ENCODE results near the gene MSI2.
A peak's percentile ranks its signal among the peaks of the same experiment; 100 is the strongest.

Gene MSI2

DNA sequence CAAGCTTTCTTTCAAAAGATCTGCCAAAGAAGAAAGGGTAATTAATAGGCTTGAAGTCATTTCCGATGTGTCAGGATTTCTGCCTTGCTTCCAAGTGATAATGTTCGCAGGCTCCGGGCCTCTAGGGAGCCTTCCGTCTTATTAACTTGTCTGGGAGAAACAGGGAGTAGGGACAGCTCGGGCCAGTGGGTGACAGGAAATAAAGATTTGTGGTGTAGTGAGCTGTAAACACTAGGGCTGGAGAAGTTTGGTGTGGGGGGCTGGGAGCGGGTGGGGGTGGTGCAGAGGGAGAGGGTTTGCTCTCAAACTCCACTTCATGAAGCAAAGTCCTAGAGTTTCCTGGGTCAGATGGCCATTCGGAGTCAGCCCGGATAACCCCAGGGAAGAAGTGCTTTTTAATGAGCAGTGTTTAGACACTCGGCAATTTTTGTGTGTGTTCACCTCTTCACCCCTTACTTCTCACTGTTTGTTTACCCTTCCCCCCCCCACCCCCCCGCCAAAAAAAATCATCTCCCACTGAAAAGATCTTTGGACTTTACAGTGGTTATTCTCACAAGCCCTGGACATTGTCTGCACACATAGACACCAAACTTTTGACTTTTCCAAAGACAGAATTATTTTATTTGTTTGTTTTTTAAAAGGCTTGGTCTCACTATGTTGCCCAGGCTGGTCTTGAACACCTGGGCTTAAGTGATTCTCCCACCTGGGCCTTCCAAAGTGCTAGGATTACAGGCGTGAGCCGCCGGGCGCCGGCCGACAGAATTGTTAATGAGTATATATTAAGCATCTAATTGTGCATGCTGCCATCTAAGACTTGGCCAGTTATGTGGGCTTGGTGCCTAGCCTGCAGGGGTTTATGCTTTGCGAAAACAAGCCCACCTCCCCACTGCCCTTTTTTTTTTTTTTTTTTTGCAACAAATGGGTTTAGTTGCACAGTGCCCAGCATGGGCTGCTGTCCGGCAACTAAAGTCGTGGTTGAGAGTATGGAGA lies 292.4 kb downstream of the MSI2 start:
- DNase-seq: peak; percentile 40

GRCh38 chr17:57549468-57549867 lies 293.1 kb downstream of the MSI2 start:
- no peak for DNase-seq

DNA sequence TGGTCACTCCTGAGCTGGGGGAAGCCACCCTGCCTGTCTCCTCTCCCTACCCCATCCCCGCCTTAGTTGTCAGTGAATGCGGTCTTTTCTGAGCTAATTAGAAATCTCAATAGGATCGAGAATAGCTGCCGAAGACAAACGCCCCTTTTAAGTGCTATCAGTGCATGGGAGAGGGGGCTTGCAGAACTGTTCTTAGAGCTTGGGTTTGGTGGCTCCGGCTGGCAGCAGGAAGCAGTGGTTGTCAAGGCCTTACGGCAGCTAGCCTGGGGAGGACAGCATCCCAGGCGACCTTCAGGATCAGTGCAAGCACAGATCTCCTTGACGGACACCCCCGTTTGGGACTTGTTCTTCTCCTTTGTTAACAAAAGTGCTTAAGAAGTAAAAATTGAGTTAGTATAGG lies 293.7 kb downstream of the MSI2 start:
- no peak for DNase-seq

DNA sequence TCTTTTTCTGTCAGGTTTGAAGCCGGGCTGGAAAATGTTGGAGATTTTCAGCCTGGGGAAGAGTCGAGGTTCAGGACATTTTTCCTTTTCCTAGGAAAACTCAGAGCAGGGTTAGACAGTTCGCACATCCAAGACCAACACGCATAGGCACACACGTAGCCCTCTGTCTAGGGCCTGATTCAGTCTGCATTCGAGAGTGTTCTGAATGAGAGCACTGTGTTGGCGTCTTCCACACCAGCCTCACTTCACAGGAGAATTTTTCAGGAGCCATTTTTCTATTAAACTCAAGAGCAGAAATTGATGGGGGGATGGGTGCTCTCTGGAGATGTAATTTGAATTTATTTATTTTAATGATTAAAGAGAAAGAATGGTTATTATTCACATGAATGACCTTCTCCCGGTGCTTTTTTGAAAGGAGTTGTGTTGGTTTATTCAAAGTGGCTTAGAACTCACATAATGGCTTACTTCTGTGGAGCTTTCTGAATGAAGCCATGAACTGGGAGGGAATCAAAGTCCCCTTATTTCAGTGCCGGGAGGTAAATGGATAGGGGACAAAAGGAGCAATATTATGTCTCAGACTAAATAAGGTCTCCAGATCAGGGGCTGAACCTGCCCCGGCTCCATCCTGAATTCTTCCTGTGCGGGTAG lies 294.5 kb downstream of the MSI2 start:
- DNase-seq: no peak

- no peak for DNase-seq
Observed at GRCh38 chr17:57551321-57552079, 295.2 kb downstream of the MSI2 start.

DNA sequence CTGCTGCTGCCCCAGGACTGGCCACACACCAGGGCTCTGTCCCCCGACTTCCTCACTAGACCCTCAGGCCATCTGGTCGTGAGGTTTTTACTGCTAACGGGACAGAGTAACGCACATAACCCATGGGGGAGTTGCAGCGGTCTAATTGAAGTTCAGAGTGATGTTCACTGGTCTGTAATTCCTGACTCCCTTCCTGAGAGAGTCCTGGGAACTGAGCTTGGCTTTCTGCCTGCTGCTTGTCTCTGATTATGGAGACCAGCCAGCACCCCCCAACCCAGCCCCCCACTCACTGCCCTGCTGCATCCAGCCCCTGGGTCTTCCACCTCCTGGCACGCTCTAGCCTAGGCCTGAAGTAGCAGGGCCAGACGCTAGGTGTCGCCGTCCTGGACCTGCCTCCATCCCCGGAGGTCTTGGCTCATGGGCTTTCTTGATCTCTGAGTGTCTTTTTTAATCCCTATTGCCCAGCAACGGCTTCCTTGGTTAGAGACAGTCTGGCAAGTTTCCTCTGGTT lies 295.8 kb downstream of the MSI2 start:
- DNase-seq: peak; percentile 26

GRCh38 chr17:57553526-57553925 lies 297.2 kb downstream of the MSI2 start:
- peak; percentile 42 for DNase-seq

DNA sequence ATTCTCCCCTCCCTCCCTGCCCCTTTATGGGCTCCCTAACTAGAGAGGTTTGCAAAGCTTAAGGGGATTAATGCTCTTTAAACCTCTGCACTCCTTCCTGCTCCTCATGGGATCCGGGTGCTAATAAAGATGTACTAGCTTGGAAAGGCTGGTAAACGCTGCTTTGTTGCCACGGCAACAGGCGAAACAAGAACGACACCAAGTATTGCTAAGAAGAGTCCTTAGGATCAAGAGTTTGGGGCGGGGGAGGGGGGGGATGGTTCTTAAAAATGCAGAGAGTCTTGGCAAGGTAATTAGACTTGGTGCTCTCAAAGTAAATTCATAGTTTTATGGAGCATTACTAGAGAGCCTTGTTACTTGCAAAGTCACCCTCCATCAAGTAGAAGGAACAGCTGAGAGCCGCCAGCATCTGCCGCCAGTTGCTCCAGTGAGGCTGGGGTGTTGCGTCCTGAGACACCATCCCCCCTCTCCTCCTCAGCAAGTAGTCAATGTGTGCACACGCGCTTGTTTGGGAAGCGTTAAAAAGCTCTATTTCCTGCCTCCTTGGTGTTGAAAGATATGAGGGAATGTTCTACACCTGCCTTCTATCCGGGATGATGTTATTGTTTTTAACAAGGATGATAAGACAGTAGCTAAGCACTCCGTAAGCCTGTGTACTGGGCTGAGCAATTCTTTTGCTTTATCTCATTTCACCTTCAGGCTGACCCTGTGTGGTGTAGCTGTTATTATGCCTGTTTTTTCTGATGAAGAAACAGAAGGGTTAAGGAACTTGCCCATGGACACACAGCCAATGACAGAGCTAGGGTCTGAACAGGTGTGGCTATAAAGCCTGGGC lies 297.9 kb downstream of the MSI2 start:
- DNase-seq: peak; percentile 34

- DNase-seq: no peak
Observed at GRCh38 chr17:57554826-57555635, 298.7 kb downstream of the MSI2 start.

DNA sequence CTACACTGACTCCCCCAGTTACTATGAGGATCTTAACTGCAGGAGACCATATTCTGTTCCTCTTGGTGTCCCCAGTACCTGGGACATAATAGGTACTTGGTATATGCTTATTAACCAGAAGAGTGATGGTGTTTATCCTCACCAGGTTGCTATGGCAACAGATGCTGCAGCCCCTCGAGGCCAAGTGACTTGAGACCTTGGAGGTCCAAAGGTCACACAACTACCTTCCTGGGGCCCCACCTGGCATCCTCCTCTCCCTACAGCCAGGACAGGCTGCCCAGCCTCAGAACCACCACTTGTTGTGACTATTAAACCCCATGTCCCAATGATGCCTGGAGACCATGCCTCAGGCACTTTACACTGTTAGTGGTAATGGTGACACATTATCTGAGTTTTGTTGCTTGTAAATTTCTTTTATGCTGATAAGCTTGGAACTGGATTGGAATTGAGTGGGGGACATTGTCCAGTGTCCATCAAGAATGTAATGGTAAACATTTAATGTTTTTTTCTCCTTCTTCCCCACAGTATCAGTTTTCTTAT lies 299.4 kb downstream of the MSI2 start:
- no peak for DNase-seq

DNA sequence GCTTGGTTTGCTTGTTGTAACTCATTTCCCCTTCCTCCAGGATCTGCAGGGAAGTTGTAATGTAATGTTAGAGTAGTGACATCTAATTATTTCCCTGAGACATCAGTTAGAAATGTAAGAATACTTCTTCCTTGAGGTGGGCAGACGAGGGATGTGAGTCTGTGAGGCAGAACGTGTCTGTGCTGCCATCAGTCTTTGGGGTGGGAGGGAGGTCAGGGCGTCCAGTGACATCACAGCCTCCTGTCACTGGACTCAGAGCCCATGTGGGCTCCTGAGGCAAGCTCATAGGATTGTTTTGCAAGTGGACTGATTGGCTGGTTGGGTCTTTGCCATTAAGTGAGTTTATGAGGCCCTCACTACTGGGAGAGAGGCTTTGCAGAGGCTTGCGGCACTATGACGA lies 300.0 kb downstream of the MSI2 start:
- DNase-seq: no peak

DNA sequence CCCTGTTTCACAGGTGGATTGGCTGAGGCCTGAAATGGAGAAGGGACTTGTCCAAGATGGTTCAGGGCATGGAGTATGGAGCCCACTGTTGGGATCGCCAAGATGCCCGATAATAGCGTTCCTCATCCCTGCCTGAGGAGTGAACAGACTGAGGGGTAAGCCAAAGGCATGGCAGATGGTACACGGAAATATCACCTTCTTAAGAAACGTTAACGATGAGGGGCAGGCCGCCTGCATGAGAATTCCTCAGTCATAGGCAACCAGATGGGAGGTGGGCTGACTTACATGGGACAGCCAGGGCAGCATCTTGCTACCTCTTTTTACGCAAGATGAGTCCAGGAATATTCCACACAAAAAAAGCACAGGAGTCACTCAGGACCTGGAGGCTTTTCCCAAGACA lies 300.7 kb downstream of the MSI2 start:
- DNase-seq: no peak

GRCh38 chr17:57557416-57557815 lies 301.1 kb downstream of the MSI2 start:
- no peak for DNase-seq

GRCh38 chr17:57557834-57558681 lies 301.7 kb downstream of the MSI2 start:
- DNase-seq: peak; percentile 80

- DNase-seq: no peak
Observed at GRCh38 chr17:57559226-57559625, 302.9 kb downstream of the MSI2 start.

DNA sequence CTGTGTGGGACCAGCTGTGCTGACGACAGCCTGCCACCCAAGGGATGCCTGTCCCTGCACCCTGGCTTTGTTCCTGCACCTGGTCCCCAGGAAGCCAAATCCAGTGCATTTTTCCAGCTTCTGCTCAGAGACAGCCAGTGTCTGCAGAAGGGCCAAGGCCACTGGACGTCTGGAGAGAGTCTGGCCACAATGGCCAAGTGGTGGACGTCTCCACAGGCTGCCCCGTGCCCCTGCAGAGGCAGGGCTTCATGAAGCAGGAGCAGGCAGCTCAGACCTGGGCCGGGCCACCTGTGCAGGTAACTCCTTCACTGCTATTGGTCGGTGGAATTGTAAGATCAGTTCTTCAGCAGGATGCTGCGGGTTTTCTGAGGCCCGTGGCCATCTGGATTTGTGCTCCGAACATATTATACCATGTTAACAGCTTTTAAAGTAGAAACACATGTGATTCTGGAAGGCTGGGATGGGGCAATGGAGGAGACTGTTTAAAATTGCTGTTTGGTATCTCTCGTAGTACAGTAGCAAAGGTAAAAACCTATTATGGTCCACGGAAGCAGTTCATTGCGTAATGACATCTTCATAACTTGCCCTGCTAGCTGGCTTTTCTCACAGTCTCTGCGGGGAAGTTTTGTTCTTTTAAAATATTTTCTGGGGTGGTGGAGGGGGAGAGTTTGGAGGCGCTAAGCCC lies 303.5 kb downstream of the MSI2 start:
- DNase-seq: peak; percentile 47

- DNase-seq: no peak
Observed at GRCh38 chr17:57560319-57560705, 304.0 kb downstream of the MSI2 start.

- no peak for DNase-seq
Observed at GRCh38 chr17:57561072-57561861, 304.9 kb downstream of the MSI2 start.
